ENCODE measurements around the gene HASPIN. TPM values are rescaled to one million over a fixed set of nuclear protein-coding genes. Genes with fewer than 3 reads are reported as not detected.

The HASPIN gene
- polyA plus RNA-seq, 3 donors: 0.05 TPM; not detected in 2

- H3K27me3 Mint-ChIP-seq (ENCODE audit: low read depth in 3 of 3): peaks cover 0 to 3% (median 2%) of the 10 kb centered on the region in 3 donors
- intact Hi-C loops (cut with micrococcal nuclease): no loop called here
- peaks cover 0 to 3% (median 0%) of the 10 kb centered on the region in 7 donors for H3K9me3 Mint-ChIP-seq
- Histone ChIP-seq H3K27ac (ENCODE audit: low read depth in 1 of 2, low read length in 2 of 2) (no peak overlapping the region), H3K4me3 (replicated peaks in 1 of 3; ENCODE audit: low read depth in 2 of 3, low read length in 3 of 3) (no peak overlapping the region), H3K27me3 (ENCODE audit: control insufficient read depth in 2 of 2, insufficient read depth in 2 of 2, low read length in 2 of 2) (no peaks in the 10 kb centered on the region), H3K36me3 (replicated peaks in 1 of 2; ENCODE audit: control insufficient read depth in 1 of 2, insufficient read depth in 2 of 2, low read length in 2 of 2) (no peaks in the 10 kb centered on the region), H3K9ac (ENCODE audit: insufficient read depth, low read length, poor library complexity, severe bottlenecking) (no peak overlapping the region), H2AFZ (ENCODE audit: insufficient read depth, low read depth, low read length, poor library complexity, severe bottlenecking) (no peak overlapping the region), H3K4me2 (replicated peaks; ENCODE audit: extremely low read depth, low read length, poor library complexity, severe bottlenecking) (no peak overlapping the region), H3K9me3 (replicated peaks in 1 of 2; ENCODE audit: control insufficient read depth in 1 of 2, insufficient read depth in 1 of 2, low read length in 2 of 2) (no peaks in the 10 kb centered on the region), H3K79me2 (ENCODE audit: insufficient read depth, low read length) (no peaks in the 10 kb centered on the region), H4K20me1 (ENCODE audit: insufficient read depth, low read length) (no peaks in the 10 kb centered on the region), H3K4me1 (ENCODE audit: control insufficient read depth in 1 of 2, insufficient read depth in 2 of 2, low read length in 2 of 2) (peaks cover 10 to 13% of the 10 kb centered on the region in 2 donors)
- H3K36me3 Mint-ChIP-seq: no peaks in the 10 kb centered on the region
- H3K27ac Mint-ChIP-seq: no peak overlapping the region
- 94% methylated on average over 8 of the region's 12 CpGs for WGBS (ENCODE audit: insufficient coverage)
- peaks cover 19% of the 10 kb centered on the region for H3K4me1 Mint-ChIP-seq
- DNase-seq: no peak
- TF ChIP-seq, protein P1, sequence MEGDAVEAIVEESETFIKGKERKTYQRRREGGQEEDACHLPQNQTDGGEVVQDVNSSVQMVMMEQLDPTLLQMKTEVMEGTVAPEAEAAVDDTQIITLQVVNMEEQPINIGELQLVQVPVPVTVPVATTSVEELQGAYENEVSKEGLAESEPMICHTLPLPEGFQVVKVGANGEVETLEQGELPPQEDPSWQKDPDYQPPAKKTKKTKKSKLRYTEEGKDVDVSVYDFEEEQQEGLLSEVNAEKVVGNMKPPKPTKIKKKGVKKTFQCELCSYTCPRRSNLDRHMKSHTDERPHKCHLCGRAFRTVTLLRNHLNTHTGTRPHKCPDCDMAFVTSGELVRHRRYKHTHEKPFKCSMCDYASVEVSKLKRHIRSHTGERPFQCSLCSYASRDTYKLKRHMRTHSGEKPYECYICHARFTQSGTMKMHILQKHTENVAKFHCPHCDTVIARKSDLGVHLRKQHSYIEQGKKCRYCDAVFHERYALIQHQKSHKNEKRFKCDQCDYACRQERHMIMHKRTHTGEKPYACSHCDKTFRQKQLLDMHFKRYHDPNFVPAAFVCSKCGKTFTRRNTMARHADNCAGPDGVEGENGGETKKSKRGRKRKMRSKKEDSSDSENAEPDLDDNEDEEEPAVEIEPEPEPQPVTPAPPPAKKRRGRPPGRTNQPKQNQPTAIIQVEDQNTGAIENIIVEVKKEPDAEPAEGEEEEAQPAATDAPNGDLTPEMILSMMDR (IDR thresholded peaks at IDR 0.05): no peak
- no peak overlapping the region for H3K4me3 Mint-ChIP-seq
Measured at GRCh38 chr17:3772764-3773163, 49.1 kb downstream of the HASPIN start.

DNA sequence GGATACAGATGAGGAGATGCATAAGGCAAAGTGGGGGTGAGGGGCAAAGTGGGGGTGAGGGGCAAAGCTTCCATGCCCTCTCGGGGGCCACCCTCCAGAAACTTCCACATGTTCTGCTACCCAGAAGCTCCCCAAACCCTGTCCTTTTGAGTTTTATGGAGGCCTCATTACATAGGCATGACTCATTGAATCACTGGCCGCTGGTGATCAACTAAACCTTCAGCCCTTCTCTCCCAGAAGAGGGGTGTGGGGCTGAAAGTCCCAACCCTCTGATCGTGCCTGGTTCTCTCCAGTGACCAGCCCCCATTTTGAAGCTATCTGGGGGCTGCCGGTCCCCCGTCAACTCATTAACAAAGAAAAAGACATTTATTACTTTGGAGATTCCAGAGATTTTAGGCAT is 49.8 kb downstream of the HASPIN start:
- no peaks in the 10 kb centered on the region for H3K79me2 ChIP-seq (ENCODE audit: insufficient read depth, low read length)
- TF ChIP-seq, protein P1 (IDR thresholded peaks at IDR 0.05): no peak
- no peaks in the 10 kb centered on the region for H3K9me3 ChIP-seq (replicated peaks in 1 of 2; ENCODE audit: control insufficient read depth in 1 of 2, insufficient read depth in 1 of 2, low read length in 2 of 2)
- peak overlapping the region in 1 of 7 donors; percentile 23 for H3K27ac Mint-ChIP-seq
- peaks cover 18% of the 10 kb centered on the region for H3K4me1 Mint-ChIP-seq
- H3K4me3 Mint-ChIP-seq: no peak overlapping the region
- H3K9me3 Mint-ChIP-seq: peaks cover 0 to 3% (median 0%) of the 10 kb centered on the region in 7 donors
- DNase-seq: no peak
- no peaks in the 10 kb centered on the region for H3K36me3 ChIP-seq (replicated peaks in 1 of 2; ENCODE audit: control insufficient read depth in 1 of 2, insufficient read depth in 2 of 2, low read length in 2 of 2)
- H2AFZ ChIP-seq (ENCODE audit: insufficient read depth, low read depth, low read length, poor library complexity, severe bottlenecking): no peak overlapping the region
- no peaks in the 10 kb centered on the region for H3K27me3 ChIP-seq (ENCODE audit: control insufficient read depth in 2 of 2, insufficient read depth in 2 of 2, low read length in 2 of 2)
- no peak overlapping the region for H3K4me2 ChIP-seq (replicated peaks; ENCODE audit: extremely low read depth, low read length, poor library complexity, severe bottlenecking)
- 100% methylated on average over 1 of the region's 5 CpGs for WGBS (ENCODE audit: insufficient coverage)
- peaks cover 0 to 3% (median 2%) of the 10 kb centered on the region in 3 donors for H3K27me3 Mint-ChIP-seq (ENCODE audit: low read depth in 3 of 3)
- no peak overlapping the region for H3K9ac ChIP-seq (ENCODE audit: insufficient read depth, low read length, poor library complexity, severe bottlenecking)
- no peak overlapping the region for H3K27ac ChIP-seq (ENCODE audit: low read depth in 1 of 2, low read length in 2 of 2)
- no peak overlapping the region for H3K4me3 ChIP-seq (replicated peaks in 1 of 3; ENCODE audit: low read depth in 2 of 3, low read length in 3 of 3)
- no peaks in the 10 kb centered on the region for H4K20me1 ChIP-seq (ENCODE audit: insufficient read depth, low read length)
- H3K4me1 ChIP-seq (ENCODE audit: control insufficient read depth in 1 of 2, insufficient read depth in 2 of 2, low read length in 2 of 2): peaks cover 10 to 13% of the 10 kb centered on the region in 2 donors
- intact Hi-C loops (cut with micrococcal nuclease): no loop called here
- H3K36me3 Mint-ChIP-seq: no peaks in the 10 kb centered on the region

Measured in CD14-positive monocyte (primary cell).